Hematopoietic multipotent progenitor cell (in vitro differentiated cells): ENCODE data around the gene MMEL1. TPM values are rescaled to one million over a fixed set of nuclear protein-coding genes. Genes with fewer than 3 reads are reported as not detected.

Experiments used
- DNase-seq, 3 donors: peaks; one replicate each; pipeline ENCODE4 v3.0.0-alpha.2; 2011 to 2015; ENCODE audit warnings: low read depth in 2 of 3, low spot score in 2 of 3
- total RNA-seq: library from RNA; depleted of rRNA; stranded (reverse); fragments of >200 nt; gene quantifications from one replicate; pipeline ENCODE4 v1.2.3, GENCODE V29; 2012

The MMEL1 gene
- total RNA-seq, 1 donor: 8.1 TPM

GRCh38 chr1:2606881-2607621 is 25.8 kb downstream of the MMEL1 start:
- no peak for DNase-seq

- DNase-seq: no peak
Observed at GRCh38 chr1:2606396-2606880, 26.4 kb downstream of the MMEL1 start.

DNA sequence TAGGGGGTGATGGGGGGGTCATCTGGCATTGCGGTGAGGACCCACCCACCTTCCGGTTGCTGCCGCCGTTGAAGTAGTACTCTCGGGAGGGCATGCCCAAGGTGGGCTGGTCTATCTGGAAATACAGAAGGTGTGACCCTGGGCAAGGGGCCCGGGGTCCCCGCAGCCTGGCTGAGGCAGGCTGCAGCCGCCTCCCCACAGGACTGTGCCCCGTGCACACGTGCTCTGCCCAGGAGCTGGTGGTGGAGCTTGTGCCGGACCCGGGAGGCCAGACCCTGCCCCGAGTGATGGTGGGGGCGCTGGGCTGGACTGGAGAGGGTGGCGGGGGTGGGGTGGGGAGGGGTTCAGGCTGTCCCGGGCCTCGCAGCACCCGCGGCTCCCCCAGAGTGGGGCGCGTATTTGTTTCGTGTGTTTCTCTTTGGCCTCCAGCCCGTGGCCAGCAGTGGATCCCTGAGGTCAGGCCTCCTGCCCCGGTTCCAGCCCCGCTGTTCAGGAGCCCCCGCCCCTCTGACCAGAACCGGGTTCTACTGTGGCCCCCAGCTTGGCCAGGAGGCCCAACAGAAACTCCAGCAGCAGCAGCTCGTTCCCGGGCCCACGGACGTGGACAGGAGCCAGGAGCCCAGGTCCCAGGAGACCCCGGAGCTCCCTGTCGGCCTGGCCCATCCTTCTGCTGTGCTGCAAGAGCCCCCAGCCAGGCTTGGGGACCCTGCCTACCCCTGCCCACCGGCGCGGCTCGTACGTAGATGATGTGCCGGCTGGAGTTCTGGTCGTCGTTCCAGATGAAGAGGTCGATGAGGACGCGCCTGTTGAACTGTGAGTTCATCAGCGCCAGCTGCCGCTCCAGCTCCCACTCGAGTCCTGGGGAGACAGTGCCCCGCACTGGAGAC is 27.1 kb downstream of the MMEL1 start:
- DNase-seq: no peak

- DNase-seq: no peak
Observed at GRCh38 chr1:2604844-2605508, 27.8 kb downstream of the MMEL1 start.

DNA sequence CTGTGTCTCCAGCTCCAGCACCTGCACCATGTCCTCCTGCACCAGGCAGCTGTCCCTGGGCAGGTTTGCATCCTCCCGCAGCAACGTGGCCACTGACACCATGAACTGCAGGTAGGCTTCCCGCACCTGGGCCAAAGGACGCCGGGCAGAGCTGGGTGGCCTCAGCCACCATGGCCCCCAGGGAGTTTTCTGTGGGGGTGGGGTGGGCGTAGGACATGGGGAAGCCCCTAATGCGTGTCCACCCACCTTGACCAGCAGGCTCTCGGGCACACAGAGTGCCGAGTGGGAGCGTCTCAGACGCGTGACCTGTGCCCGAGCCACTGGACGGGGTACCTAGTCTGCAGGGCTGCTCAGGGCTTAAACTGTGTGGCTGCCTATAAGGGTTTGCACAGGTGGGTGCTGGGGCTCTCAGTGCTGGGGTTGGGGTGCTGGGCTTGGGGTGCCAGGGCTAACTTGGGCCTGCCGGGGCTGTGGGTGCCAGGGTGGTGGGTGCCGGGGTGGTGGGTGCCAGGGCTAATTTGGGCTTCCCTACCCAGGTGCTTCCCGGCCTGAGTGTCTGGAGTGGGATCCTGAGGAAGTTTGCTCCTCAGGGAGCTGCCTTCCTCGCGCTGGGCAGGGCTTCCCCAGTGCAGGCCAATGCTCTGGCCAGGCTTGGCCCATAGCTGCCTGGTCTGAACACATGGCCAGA is 28.5 kb downstream of the MMEL1 start:
- DNase-seq: no peak

- no peak for DNase-seq
Observed at GRCh38 chr1:2603521-2604155, 29.2 kb downstream of the MMEL1 start.

DNA sequence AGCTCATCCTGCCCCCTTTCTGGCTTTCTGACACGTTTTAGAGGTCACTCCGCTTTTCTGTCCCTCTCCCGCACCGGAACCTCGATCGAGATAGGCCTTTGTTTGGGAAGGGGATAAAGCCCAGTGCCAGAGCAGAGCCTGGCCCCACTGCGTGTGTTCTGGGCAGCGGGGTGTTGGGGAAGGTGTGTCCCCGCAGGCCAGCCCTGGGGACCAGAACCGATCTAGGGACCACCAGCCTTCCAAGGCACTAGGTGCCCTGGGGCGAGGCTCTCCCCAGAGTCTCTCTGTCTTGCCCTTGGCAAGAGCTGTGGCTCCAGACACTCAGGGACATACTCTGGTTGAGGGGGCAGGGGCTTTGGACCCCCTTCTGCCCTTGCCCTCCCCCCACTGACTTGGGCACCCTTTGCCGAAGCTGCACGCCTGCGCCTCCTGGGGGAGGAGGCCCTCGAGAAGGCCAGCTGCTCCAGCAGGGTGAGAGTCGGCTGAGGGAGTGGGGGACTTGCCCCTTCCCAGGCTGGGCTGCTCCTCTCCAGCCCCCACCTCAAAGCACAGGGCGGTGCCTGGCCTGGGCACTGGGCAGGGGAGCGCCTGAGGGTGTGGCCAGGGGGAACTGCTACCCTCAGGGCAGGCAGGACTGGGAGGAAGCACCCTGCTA is 29.8 kb downstream of the MMEL1 start:
- no peak for DNase-seq

GRCh38 chr1:2602311-2602835 is 30.4 kb downstream of the MMEL1 start:
- DNase-seq: no peak

DNA sequence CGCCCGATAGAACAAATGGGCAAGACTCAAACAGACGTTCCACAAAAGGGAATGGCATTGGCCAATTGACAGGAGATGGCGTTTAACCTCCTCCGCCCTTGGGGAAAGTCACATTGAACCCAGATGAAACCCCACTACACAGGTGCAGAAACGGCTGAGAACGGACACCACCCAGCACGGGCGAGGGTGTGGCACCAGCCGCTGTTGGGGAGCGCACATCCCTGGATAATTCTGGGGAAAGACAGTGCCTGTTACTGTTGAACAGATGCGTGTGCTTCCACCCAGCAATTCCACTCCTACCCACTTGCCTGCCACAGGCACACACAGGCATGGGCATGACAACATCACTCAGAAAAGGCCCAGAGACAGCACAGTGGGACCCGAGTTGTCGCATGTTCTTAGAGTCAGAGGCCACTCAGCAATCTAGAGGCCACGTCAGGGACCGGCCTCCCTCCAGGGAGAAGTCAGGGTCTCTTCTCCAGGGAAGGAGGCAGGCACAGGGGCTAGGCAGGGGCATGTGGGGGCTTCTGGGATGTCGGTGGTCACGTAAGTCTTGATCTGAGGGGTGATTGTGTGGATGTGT is 31.0 kb downstream of the MMEL1 start:
- DNase-seq: no peak

GRCh38 chr1:2598329-2598931 is 34.4 kb downstream of the MMEL1 start:
- DNase-seq: no peak

- DNase-seq: no peak
Observed at GRCh38 chr1:2597441-2598328, 35.1 kb downstream of the MMEL1 start.

- DNase-seq: no peak
Observed at GRCh38 chr1:2596530-2597333, 36.1 kb downstream of the MMEL1 start.

GRCh38 chr1:2595812-2596529 is 36.8 kb downstream of the MMEL1 start:
- DNase-seq: no peak

- no peak for DNase-seq
Observed at GRCh38 chr1:2595261-2595811, 37.5 kb downstream of the MMEL1 start.

DNA sequence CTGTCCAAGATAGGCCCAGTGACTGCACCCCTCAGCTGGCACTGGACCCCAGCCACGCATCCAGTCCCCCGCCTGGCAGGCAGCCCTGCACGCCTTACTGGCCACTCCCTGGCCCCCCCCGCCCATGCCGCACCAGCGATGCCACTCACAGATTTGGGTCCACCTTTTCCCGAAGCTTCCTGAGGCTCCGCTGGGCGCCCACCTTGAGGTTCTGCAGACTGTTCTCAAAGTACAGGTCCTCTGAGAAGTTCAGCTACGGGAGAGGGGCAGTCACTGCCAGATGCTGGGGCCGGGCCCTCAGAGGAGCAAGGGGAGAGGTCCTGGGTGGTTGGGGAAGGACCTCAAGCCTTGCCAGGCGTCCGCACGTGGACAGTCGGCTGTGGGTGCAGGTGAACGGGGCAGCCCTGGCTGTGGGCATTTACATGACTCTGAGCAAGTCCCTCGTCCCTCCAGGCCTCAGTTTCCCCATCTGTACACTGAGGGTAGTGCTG is 38.1 kb downstream of the MMEL1 start:
- no peak for DNase-seq
